Hematopoietic multipotent progenitor cell treated with erythropoietin and hydrocortisone succinate and interleukin-3 and kit ligand, for 17 days (in vitro differentiated cells): ENCODE measurements around the gene FOXA1.
"Not testable (repeated sequence)": the region's sequence is repeated elsewhere in the genome, so short reads cannot be mapped to it uniquely, and the experiment has no call there.

Source experiments
- DNase-seq: peaks from one replicate; pipeline ENCODE4 v3.0.0-alpha.2; 2015; ENCODE audit warnings: low spot score

Gene FOXA1

DNA sequence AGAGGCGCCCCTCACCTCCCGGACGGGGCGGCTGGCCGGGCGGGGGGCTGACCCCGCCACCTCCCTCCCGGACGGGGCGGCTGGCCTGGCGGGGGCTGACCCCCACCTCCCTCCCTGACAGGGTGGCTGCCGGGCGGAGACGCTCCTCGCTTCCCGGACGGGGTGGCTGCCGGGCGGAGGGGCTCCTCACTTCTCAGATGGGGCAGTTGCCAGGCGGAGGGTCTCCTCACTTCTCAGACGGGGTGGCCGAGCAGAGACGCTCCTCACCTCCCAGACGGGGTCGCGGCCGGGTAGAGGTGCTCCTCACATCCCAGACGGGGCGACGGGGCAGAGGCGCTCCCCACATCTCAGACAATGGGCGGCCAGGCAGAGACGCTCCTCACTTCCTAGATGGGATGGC, 39.5 kb downstream of the FOXA1 start:
- DNase-seq = not testable (repeated sequence)

GRCh38 chr14:37553935-37554550, 41.0 kb downstream of the FOXA1 start:
- DNase-seq = no peak

GRCh38 chr14:37551119-37551518, 43.9 kb downstream of the FOXA1 start:
- no peak for DNase-seq

- no peak for DNase-seq
Measured at GRCh38 chr14:37550511-37550910, 44.5 kb downstream of the FOXA1 start.

- DNase-seq = no peak
Measured at GRCh38 chr14:37546621-37547447, 48.2 kb downstream of the FOXA1 start.

DNA sequence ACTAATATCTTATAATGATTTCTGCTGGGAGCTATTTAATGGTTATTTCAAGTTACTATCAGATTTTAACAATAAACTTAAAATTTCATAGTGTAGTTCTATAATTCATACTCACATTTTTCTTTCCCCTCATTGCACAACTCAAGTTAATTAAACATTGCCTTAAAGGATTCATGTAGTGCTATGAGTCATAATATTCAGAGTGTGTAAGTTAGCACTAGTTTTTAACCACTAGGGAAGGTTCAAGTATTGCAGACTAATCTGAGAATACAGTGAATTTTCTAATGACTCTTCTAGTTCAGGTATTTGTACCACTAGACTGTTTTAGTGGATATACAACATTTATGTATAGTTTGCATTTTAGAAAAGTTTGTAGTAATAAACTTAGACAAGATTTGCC, 49.9 kb downstream of the FOXA1 start:
- no peak for DNase-seq

DNA sequence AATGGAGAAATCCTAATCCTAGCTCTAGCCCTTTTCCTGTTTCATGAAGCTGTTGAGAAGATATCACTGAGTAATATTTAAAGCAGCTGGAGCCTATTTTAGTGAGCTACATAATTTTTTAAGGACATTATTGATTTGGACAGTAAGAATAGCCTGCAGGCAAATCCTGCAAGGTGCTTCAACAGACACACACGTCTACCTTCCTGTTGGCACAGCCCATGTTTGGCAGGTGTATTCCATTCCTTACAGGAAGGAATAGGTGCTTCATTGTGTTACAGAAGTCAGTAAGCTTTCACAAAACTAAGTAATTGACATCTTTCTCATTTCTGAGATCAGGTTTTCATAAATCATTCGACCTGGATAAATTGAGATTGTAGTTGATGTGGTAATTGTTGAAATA, 50.6 kb downstream of the FOXA1 start:
- DNase-seq = no peak

DNA sequence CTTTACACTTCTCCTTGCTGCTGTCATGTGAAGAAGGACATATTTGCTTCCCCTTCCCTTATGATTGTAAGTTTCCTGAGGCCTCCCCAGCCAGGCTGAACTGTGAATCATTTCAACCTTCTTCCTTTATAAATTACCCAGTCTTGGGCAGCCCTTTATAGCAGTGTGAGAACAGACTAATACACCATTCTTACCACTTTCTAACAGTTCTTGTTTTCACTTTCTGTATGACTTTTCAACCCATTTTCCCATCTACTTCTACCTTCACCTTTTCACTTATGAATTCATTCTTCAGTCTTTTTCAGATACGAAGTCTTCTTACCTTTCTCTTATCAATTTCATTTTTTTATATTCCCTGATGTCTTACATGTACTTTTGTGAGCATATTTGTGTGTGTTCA, 55.1 kb downstream of the FOXA1 start:
- no peak for DNase-seq
